Measurements from ENCODE around the gene TMEM98.

DNA sequence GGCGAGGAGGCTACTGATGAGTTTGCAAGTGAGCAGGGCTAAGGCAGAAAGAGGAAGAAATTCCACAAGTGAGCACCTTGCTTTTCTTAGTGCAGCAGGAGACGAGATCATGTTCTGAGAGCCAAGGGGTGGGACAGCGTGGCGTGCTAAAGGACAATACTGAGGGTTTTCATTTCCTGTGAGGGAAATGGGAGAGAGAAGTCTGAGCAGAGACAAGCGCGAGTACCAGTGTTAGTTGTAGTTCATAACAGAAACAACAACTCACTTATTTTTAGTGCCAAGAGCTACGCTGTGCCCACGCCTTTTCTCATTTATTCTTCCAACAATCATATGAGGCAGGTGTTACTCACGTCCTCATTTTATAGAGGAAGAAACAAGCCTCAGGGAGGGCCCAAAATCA is 66.0 kb downstream of the TMEM98 start:
- TF ChIP-seq, protein P1, sequence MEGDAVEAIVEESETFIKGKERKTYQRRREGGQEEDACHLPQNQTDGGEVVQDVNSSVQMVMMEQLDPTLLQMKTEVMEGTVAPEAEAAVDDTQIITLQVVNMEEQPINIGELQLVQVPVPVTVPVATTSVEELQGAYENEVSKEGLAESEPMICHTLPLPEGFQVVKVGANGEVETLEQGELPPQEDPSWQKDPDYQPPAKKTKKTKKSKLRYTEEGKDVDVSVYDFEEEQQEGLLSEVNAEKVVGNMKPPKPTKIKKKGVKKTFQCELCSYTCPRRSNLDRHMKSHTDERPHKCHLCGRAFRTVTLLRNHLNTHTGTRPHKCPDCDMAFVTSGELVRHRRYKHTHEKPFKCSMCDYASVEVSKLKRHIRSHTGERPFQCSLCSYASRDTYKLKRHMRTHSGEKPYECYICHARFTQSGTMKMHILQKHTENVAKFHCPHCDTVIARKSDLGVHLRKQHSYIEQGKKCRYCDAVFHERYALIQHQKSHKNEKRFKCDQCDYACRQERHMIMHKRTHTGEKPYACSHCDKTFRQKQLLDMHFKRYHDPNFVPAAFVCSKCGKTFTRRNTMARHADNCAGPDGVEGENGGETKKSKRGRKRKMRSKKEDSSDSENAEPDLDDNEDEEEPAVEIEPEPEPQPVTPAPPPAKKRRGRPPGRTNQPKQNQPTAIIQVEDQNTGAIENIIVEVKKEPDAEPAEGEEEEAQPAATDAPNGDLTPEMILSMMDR (IDR thresholded peaks at IDR 0.05) = no peak
- TF ChIP-seq POLR2A (IDR thresholded peaks at IDR 0.05) = no peak
